Measurements from ENCODE around the gene C5orf58. TPM values are rescaled to one million over a fixed set of nuclear protein-coding genes. Genes with fewer than 3 reads are reported as not detected.
A peak's percentile ranks its signal among the peaks of the same experiment; 100 is the strongest.

The C5orf58 gene
- total and polyA plus RNA-seq, 11 donors: not detected

GRCh38 chr5:170294556-170294955, 61.8 kb downstream of the C5orf58 start:
- H3K9me3 ChIP-seq: no peaks in the 10 kb centered on the region
- no peak for TF ChIP-seq CTCF (IDR thresholded peaks at IDR 0.05)
- no peak for TF ChIP-seq POLR2A (IDR thresholded peaks at IDR 0.05)
- ATAC-seq (no peak), DNase-seq (no peak)
- peaks cover 0 to 53% (median 0%) of the 10 kb centered on the region in 9 donors for H3K36me3 ChIP-seq
- H3K4me1 ChIP-seq: peaks cover 0 to 71% (median 0%) of the 10 kb centered on the region in 12 donors
- H3K4me3 ChIP-seq: peak overlapping the region in 5 of 12 donors; percentile 58 to 80 (median 63)
- H3K27ac ChIP-seq: peak overlapping the region in 1 of 12 donors; percentile 99
- intact Hi-C loops (cut with DNase I): no loop called here
- H3K27me3 ChIP-seq: no peaks in the 10 kb centered on the region

Other genes starting within 250 kb of the C5orf58 start
- not detected for gene FOXI1, start 127.1 kb upstream of the C5orf58 start, total RNA-seq
- not detected for gene FOXI1, start 127.1 kb upstream of the C5orf58 start, polyA plus RNA-seq
- gene LCP2, start 64.8 kb downstream of the C5orf58 start, total RNA-seq: 10 to 100 TPM in 2 of 9 donors, 1 to 10 TPM in 7; 2.8 to 73.7 (median 6.1) TPM
- gene LCP2, start 64.8 kb downstream of the C5orf58 start, polyA plus RNA-seq: 1 to 10 TPM; 2.2 to 3.1 TPM
- gene KCNMB1, start 156.4 kb downstream of the C5orf58 start, total RNA-seq: 1 to 10 TPM in 5 of 9 donors, under 1 TPM in 4; 0.25 to 3.7 (median 1.0) TPM
- 1 to 10 TPM; 1.2 TPM for gene KCNMB1, start 156.4 kb downstream of the C5orf58 start, polyA plus RNA-seq

All from heart left ventricle (tissue), 16 donors.